ENCODE measurements around the gene METTL25. TPM values are rescaled to one million over a fixed set of nuclear protein-coding genes. Genes with fewer than 3 reads are reported as not detected.

METTL25 gene
- total RNA-seq, 5 donors from 2014 or later (not counting 1 experiment from before 2014, with no cell fraction given), result 14.5 to 19.7 (median 19.0) TPM

DNA sequence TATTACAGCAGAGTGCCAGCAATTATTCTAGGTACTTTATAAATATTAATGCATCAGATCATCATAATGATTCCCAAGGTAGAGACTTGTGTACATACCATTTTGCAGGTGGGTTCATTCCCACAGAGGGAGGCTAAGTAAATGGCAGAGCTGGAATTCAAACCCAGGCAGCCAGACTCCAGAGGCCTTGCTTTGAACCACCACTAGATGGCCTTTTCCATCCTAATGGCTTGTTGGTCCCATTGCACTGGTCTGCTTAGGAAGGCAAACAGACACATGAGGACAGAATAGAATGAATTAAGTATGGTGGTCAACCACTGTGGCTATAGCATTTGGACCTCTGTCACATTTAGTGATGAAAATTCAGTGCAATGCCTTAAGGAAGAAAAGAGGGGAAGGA is 158.7 kb downstream of the METTL25 start:
- Histone ChIP-seq H3K27me3 (replicated peaks in 1 of 2; ENCODE audit: control insufficient read depth in 2 of 2, extremely low read depth in 1 of 2, insufficient read depth in 2 of 2, low read length in 1 of 2) (no peaks in the 10 kb centered on the region), H3K4me1 (ENCODE audit: control insufficient read depth in 1 of 2, extremely low read depth in 1 of 2, insufficient read depth in 2 of 2, low read length in 2 of 2) (no peaks in the 10 kb centered on the region), H3K9me3 (no peaks in the 10 kb centered on the region), H3K27ac (ENCODE audit: low read length) (no peak overlapping the region), H3K36me3 (ENCODE audit: control insufficient read depth in 2 of 2, extremely low read depth in 1 of 2, insufficient read depth in 1 of 2, low read length in 1 of 2) (no peaks in the 10 kb centered on the region), H3K4me3 (ENCODE audit: control insufficient read depth in 1 of 2, extremely low read depth in 1 of 2, low read length in 1 of 2) (no peak overlapping the region)
- no peaks in the 10 kb centered on the region for H3K36me3 Mint-ChIP-seq
- no peaks in the 10 kb centered on the region for H3K9me3 Mint-ChIP-seq
- no peak overlapping the region for H3K4me3 Mint-ChIP-seq
- DNase-seq (no peak), ATAC-seq (replicated peaks in 1 of 4) (no peak)
- H3K27ac Mint-ChIP-seq, result no peak overlapping the region
- ChIA-PET CTCF (interaction anchor here in 1 of 2 donors (0.6 kb wide), 1 partner anchor 182 kb away, joined by 3 read pairs; no protein-coding TSS in a partner anchor), POLR2A (no interaction called here)
- peaks cover 0 to 3% of the 10 kb centered on the region in 2 donors for H3K27me3 Mint-ChIP-seq
- no peaks in the 10 kb centered on the region for H3K4me1 Mint-ChIP-seq

DNA sequence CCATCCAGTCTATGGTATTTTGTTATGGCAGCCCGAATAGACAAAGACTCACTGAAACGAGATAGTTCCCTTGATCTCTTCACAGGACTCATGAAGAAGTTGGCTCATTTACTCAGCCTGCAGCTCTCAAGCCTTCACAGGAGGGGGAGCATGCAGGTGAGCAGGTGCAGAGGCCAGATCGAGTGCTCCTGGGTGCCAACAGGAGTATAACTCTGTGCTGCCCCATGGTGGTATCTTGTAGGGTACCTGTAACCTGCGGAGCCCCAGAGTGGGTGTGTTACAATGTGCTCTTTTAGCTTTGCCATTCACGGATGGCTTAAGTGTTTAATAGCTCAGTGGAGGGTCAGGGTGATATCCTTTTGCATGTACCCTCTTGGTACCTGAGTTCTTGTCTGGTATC is 159.5 kb downstream of the METTL25 start:
- Histone ChIP-seq H3K9me3 (no peaks in the 10 kb centered on the region), H3K36me3 (ENCODE audit: control insufficient read depth in 2 of 2, extremely low read depth in 1 of 2, insufficient read depth in 1 of 2, low read length in 1 of 2) (no peaks in the 10 kb centered on the region), H3K4me3 (ENCODE audit: control insufficient read depth in 1 of 2, extremely low read depth in 1 of 2, low read length in 1 of 2) (no peak overlapping the region), H3K4me1 (ENCODE audit: control insufficient read depth in 1 of 2, extremely low read depth in 1 of 2, insufficient read depth in 2 of 2, low read length in 2 of 2) (no peaks in the 10 kb centered on the region), H3K27me3 (replicated peaks in 1 of 2; ENCODE audit: control insufficient read depth in 2 of 2, extremely low read depth in 1 of 2, insufficient read depth in 2 of 2, low read length in 1 of 2) (no peaks in the 10 kb centered on the region), H3K27ac (ENCODE audit: low read length) (no peak overlapping the region)
- no peaks in the 10 kb centered on the region for H3K9me3 Mint-ChIP-seq
- H3K4me3 Mint-ChIP-seq, result no peak overlapping the region
- ATAC-seq (replicated peaks in 1 of 4) (no peak), DNase-seq (no peak)
- 76% methylated on average over 5 of the region's 5 CpGs for WGBS (ENCODE audit: insufficient coverage)
- peaks cover 0 to 3% of the 10 kb centered on the region in 2 donors for H3K27me3 Mint-ChIP-seq
- H3K36me3 Mint-ChIP-seq, result no peaks in the 10 kb centered on the region
- ChIA-PET CTCF (no interaction called here), POLR2A (no interaction called here)
- no peak overlapping the region for H3K27ac Mint-ChIP-seq
- H3K4me1 Mint-ChIP-seq, result no peaks in the 10 kb centered on the region

DNA sequence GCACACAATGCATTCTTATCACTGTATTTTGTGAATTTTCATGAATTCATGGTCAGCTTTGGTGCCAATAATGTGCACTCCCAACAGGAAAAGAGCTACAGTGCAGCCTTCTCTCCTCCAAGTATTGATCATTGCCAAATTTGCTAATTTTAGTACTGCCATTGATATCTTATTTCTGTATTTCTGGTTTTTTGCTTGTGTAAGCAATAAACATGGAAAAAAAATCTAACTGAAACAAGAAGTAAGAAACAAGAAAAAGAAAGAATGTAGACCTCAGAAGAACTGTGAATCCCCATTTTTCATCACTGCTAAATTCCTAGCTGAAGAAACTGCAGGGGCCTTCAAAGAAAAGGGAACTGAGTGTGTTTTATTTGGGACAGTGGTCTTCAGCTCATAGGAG is 161.2 kb downstream of the METTL25 start:
- no peak overlapping the region for H3K27ac ChIP-seq (ENCODE audit: low read length)
- peaks cover 0 to 8% of the 10 kb centered on the region in 2 donors for H3K27me3 Mint-ChIP-seq
- H3K4me3 ChIP-seq (ENCODE audit: control insufficient read depth in 1 of 2, extremely low read depth in 1 of 2, low read length in 1 of 2), result no peak overlapping the region
- H3K9me3 Mint-ChIP-seq, result no peaks in the 10 kb centered on the region
- ChIA-PET CTCF (no interaction called here), POLR2A (no interaction called here)
- H3K27ac Mint-ChIP-seq, result no peak overlapping the region
- H3K4me1 Mint-ChIP-seq, result no peaks in the 10 kb centered on the region
- H3K4me3 Mint-ChIP-seq, result no peak overlapping the region
- no peaks in the 10 kb centered on the region for H3K4me1 ChIP-seq (ENCODE audit: control insufficient read depth in 1 of 2, extremely low read depth in 1 of 2, insufficient read depth in 2 of 2, low read length in 2 of 2)
- ATAC-seq (replicated peaks in 1 of 4) (no peak), DNase-seq (no peak)
- H3K36me3 ChIP-seq (ENCODE audit: control insufficient read depth in 2 of 2, extremely low read depth in 1 of 2, insufficient read depth in 1 of 2, low read length in 1 of 2), result no peaks in the 10 kb centered on the region
- H3K27me3 ChIP-seq (replicated peaks in 1 of 2; ENCODE audit: control insufficient read depth in 2 of 2, extremely low read depth in 1 of 2, insufficient read depth in 2 of 2, low read length in 1 of 2), result no peaks in the 10 kb centered on the region
- no peaks in the 10 kb centered on the region for H3K9me3 ChIP-seq
- H3K36me3 Mint-ChIP-seq, result no peaks in the 10 kb centered on the region

DNA sequence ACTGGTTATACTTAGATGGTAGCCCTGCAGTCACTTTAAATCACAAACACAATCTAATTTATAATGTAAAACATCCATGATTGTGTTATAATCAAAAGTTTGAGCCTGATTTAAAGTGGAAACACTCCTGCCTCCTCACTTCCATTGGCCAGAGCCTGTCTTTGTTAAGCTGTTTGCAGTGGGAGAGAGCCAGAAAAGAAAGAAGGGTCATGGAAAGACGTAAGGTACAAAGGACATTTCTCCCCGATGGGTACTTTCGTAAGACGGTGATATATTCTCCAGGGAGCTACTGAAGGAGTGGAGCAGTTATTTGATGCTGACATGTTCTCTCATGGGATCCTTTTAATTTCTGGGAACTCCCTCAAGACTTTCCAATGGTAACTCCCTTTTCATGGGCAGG is 164.0 kb downstream of the METTL25 start:
- H3K4me1 Mint-ChIP-seq, result no peaks in the 10 kb centered on the region
- no peaks in the 10 kb centered on the region for H3K9me3 Mint-ChIP-seq
- DNase-seq, result no peak
- CTCF ChIA-PET, result no interaction called here
- Histone ChIP-seq H3K4me1 (ENCODE audit: control insufficient read depth in 1 of 2, extremely low read depth in 1 of 2, insufficient read depth in 2 of 2, low read length in 2 of 2) (no peaks in the 10 kb centered on the region), H3K27ac (ENCODE audit: low read length) (no peak overlapping the region), H3K4me3 (ENCODE audit: control insufficient read depth in 1 of 2, extremely low read depth in 1 of 2, low read length in 1 of 2) (no peak overlapping the region), H3K36me3 (ENCODE audit: control insufficient read depth in 2 of 2, extremely low read depth in 1 of 2, insufficient read depth in 1 of 2, low read length in 1 of 2) (no peaks in the 10 kb centered on the region), H3K27me3 (replicated peaks in 1 of 2; ENCODE audit: control insufficient read depth in 2 of 2, extremely low read depth in 1 of 2, insufficient read depth in 2 of 2, low read length in 1 of 2) (no peaks in the 10 kb centered on the region), H3K9me3 (no peaks in the 10 kb centered on the region)
- H3K27me3 Mint-ChIP-seq, result peaks cover 3 to 5% of the 10 kb centered on the region in 2 donors
- WGBS (ENCODE audit: insufficient coverage), result 80% methylated on average over 4 of the region's 4 CpGs
- no peaks in the 10 kb centered on the region for H3K36me3 Mint-ChIP-seq
- POLR2A ChIA-PET, result no interaction called here
- ATAC-seq (replicated peaks in 1 of 4), result no peak
- H3K4me3 Mint-ChIP-seq, result no peak overlapping the region
- no peak overlapping the region for H3K27ac Mint-ChIP-seq

- Histone ChIP-seq H3K4me1 (ENCODE audit: control insufficient read depth in 1 of 2, extremely low read depth in 1 of 2, insufficient read depth in 2 of 2, low read length in 2 of 2) (no peaks in the 10 kb centered on the region), H3K27me3 (replicated peaks in 1 of 2; ENCODE audit: control insufficient read depth in 2 of 2, extremely low read depth in 1 of 2, insufficient read depth in 2 of 2, low read length in 1 of 2) (no peaks in the 10 kb centered on the region), H3K9me3 (no peaks in the 10 kb centered on the region), H3K4me3 (ENCODE audit: control insufficient read depth in 1 of 2, extremely low read depth in 1 of 2, low read length in 1 of 2) (no peak overlapping the region), H3K27ac (ENCODE audit: low read length) (no peak overlapping the region), H3K36me3 (ENCODE audit: control insufficient read depth in 2 of 2, extremely low read depth in 1 of 2, insufficient read depth in 1 of 2, low read length in 1 of 2) (no peaks in the 10 kb centered on the region)
- H3K4me1 Mint-ChIP-seq, result no peaks in the 10 kb centered on the region
- H3K36me3 Mint-ChIP-seq, result no peaks in the 10 kb centered on the region
- peaks cover 3 to 5% of the 10 kb centered on the region in 2 donors for H3K27me3 Mint-ChIP-seq
- DNase-seq, result no peak
- ATAC-seq (replicated peaks in 1 of 4), result no peak
- POLR2A ChIA-PET, result no interaction called here
- no peak overlapping the region for H3K4me3 Mint-ChIP-seq
- no peaks in the 10 kb centered on the region for H3K9me3 Mint-ChIP-seq
- no peak overlapping the region for H3K27ac Mint-ChIP-seq
- CTCF ChIA-PET, result no interaction called here
These were observed 164.4 kb downstream of the METTL25 start for GRCh38 chr12:82522762-82523161.

DNA sequence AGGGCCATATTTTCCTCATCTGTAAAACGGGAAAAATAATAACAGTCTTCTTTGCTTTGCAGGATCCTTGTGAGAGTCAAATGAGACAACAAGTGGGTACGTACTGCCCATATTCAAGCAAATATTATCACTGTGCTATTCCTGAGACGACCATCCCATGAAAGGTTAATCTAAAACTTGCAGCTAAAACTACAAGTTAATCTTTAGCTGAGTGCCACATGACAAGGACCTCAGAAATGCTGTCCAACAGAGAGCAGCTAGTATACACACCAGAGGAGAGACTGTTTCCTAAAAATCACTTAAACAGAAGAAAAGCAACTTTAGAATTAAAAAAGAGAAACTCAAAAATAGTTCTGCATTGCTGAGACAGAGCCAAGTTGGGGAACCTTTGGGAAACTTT is 165.7 kb downstream of the METTL25 start:
- ATAC-seq (replicated peaks in 1 of 4), result no peak
- H3K27ac ChIP-seq (ENCODE audit: low read length), result no peak overlapping the region
- H3K4me3 Mint-ChIP-seq, result no peak overlapping the region
- peaks cover 3 to 5% of the 10 kb centered on the region in 2 donors for H3K27me3 Mint-ChIP-seq
- WGBS (ENCODE audit: insufficient coverage), result 76% methylated on average over 2 of the region's 3 CpGs
- H3K9me3 Mint-ChIP-seq, result no peaks in the 10 kb centered on the region
- CTCF ChIA-PET, result no interaction called here
- no peaks in the 10 kb centered on the region for H3K4me1 Mint-ChIP-seq
- H3K4me1 ChIP-seq (ENCODE audit: control insufficient read depth in 1 of 2, extremely low read depth in 1 of 2, insufficient read depth in 2 of 2, low read length in 2 of 2), result no peaks in the 10 kb centered on the region
- no peaks in the 10 kb centered on the region for H3K9me3 ChIP-seq
- H3K36me3 Mint-ChIP-seq, result no peaks in the 10 kb centered on the region
- POLR2A ChIA-PET, result no interaction called here
- H3K36me3 ChIP-seq (ENCODE audit: control insufficient read depth in 2 of 2, extremely low read depth in 1 of 2, insufficient read depth in 1 of 2, low read length in 1 of 2), result no peaks in the 10 kb centered on the region
- no peak overlapping the region for H3K4me3 ChIP-seq (ENCODE audit: control insufficient read depth in 1 of 2, extremely low read depth in 1 of 2, low read length in 1 of 2)
- no peak for DNase-seq
- H3K27me3 ChIP-seq (replicated peaks in 1 of 2; ENCODE audit: control insufficient read depth in 2 of 2, extremely low read depth in 1 of 2, insufficient read depth in 2 of 2, low read length in 1 of 2), result no peaks in the 10 kb centered on the region
- no peak overlapping the region for H3K27ac Mint-ChIP-seq

- Mint-ChIP-seq H3K27me3 (peaks cover 3 to 5% of the 10 kb centered on the region in 2 donors), H3K27ac (no peak overlapping the region), H3K4me3 (no peak overlapping the region), H3K9me3 (no peaks in the 10 kb centered on the region), H3K36me3 (no peaks in the 10 kb centered on the region), H3K4me1 (no peaks in the 10 kb centered on the region)
- no peaks in the 10 kb centered on the region for H3K4me1 ChIP-seq (ENCODE audit: control insufficient read depth in 1 of 2, extremely low read depth in 1 of 2, insufficient read depth in 2 of 2, low read length in 2 of 2)
- H3K9me3 ChIP-seq, result no peaks in the 10 kb centered on the region
- H3K4me3 ChIP-seq (ENCODE audit: control insufficient read depth in 1 of 2, extremely low read depth in 1 of 2, low read length in 1 of 2), result no peak overlapping the region
- no CpG with 5 or more reads among the region's 2 CpGs for WGBS (ENCODE audit: insufficient coverage)
- no peaks in the 10 kb centered on the region for H3K36me3 ChIP-seq (ENCODE audit: control insufficient read depth in 2 of 2, extremely low read depth in 1 of 2, insufficient read depth in 1 of 2, low read length in 1 of 2)
- ATAC-seq (replicated peaks in 1 of 4) (no peak), DNase-seq (no peak)
- POLR2A ChIA-PET, result no interaction called here
- CTCF ChIA-PET, result no interaction called here
- H3K27ac ChIP-seq (ENCODE audit: low read length), result no peak overlapping the region
- H3K27me3 ChIP-seq (replicated peaks in 1 of 2; ENCODE audit: control insufficient read depth in 2 of 2, extremely low read depth in 1 of 2, insufficient read depth in 2 of 2, low read length in 1 of 2), result no peaks in the 10 kb centered on the region
These were observed 166.3 kb downstream of the METTL25 start for GRCh38 chr12:82524641-82525040.
